HG03196 (cell line): ENCODE measurements around the gene ZIC3.
"Not testable (repeated sequence)": the region's sequence is repeated elsewhere in the genome, so short reads cannot be mapped to it uniquely, and the experiment has no call there.

Source experiments
- ATAC-seq: cut with Tn5 transposase; IDR thresholded peaks from one replicate; pipeline ENCODE4 v1.9.1; 2021; ENCODE audit not compliant: unreplicated experiment

Gene ZIC3

DNA sequence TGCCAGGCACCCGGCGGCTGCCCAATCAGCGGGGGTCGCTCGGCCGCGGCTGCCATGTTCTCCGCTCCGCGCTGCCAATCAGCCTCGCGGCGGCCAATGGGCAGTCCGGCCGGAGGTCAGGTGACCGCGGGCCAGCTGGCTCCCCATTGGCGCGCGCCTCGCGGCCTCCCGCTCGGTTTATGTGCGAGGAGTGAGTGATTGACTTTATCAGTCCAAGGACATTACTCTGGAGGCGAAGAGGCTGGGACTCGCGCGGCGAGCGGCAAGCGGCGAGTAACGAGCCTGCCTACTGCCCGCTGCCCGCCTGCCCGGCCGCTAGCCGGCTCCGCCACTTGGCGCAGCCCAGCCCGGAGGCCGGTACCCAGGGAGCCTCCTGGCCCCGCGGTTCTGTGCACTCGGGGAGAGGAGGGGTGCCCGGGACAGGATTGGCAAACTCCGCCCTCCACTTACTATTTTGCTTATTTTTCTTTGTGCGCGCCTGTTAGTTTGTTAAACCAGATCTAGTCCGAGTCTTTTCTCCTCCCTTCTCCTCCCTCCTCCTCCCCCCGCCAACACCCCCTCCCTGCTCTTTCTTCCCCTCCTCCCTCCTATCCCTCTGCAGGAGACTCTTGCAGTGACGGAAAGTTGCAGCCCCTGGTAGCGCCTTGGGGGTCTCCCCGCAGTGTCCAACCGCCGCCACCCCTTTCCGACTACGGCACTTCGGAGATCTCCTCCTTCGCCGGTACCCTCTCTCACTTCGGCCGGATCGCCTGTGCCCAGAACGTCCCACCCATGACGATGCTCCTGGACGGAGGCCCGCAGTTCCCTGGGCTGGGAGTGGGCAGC lies at the start of gene ZIC3:
Gene ZIC3, plus strand, starts transcription at position 207 of the 825 bp plus-strand sequence. Its CDS starts 565 bp downstream, at position 772.
- no peak for ATAC-seq

DNA sequence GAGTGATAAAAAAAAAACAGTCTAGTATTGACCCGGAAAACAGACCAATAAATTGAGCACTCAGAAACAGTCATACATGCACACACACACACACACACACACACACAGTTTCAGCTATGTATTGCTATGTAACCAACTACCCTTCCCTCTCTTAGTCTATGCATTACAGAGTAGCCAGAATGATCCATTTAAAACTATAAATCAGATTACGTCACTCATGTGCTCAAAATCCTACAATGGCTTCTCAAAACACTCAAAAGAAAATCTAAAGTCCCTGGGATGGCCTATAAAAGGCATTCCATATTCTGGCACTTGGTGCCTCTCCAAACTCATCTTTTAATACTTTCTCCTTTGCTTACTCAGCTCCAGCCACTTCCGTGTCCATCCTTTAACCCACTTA lies 46.5 kb upstream of the ZIC3 start:
- no peak for ATAC-seq

DNA sequence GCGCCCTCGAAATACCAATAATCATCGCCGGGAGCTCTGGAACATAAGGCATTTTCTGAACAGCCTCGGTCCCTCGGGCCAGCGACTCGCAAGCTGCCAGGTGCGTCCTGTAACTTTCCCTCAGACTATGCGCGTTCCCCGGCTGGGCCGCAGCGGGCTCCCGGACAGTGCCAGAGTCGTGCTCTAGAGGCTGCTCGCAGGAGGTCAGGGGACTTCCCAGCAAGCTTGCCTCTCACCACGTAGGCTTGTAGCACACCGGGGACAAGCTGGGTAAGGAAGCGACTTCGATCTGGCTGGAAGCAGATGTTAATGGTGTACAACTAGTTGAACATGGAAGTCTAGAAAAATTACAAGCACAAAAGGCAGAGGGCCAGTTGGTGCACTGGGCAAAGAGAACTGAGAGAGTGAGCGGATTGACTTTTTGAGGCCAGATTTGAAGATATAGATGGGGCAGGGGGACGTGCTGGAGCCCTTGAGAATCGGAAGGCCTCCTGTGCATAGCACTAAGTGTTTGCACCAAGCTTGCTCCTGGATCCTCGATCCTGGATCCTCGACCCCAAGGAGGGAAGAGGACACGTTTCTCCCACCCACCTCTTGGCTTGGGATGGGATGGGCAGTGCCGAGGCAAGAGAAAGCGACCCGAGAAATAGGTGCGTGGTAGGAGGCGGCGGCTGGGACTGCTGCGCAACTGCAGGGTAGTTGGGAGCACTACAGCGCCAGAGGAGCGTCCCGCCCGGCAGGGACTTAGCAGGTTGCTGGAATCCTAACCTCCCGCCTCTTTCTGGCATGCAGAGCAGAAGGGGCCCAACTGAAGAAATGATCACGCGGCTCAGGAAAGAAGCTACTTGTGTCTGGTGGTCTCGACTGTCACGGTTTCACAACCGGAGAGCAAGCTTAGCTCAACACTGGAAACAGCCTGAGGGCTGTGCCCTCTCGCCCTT lies 19.9 kb upstream of the ZIC3 start:
- ATAC-seq = no peak

DNA sequence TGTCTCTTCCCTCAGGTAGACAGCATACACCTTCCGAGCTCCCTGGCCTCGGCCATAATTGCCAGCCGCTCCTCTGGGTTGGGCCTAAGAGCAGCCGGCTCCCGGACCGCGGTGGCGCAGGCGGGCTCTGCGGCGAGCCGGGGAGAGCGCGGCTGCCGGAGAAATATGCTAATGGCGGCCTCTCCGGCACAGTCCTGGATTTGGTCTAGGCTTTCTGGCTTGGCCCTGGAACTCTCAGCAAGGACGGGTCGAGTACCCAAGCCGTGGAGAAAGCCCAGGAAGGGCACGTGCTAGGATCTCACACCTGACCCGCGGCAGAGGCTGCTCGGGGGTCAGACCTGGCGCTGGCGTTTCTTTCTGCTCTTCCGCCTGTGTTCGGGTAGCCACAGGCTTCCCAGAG lies 18.6 kb upstream of the ZIC3 start:
- ATAC-seq = no peak

DNA sequence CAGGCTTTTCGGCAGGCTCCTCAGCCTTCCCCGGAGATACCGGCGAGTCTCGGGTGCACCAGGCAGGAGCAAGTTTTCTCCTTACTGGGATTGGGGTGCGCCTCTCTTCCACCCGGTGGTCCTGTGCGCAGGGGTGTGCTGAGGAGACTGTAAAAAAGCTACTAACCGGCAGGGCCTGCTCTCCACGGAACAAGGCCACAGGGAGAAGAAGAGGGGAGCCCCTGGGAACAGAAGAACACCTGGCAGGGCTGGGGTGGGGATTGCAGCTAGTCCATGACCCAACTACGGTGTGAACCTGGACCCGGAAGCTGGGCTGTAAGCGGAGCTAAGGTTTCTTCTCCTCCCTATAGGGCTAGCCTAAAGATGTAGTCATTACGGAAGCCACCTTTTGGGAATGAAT lies 17.7 kb upstream of the ZIC3 start:
- no peak for ATAC-seq

DNA sequence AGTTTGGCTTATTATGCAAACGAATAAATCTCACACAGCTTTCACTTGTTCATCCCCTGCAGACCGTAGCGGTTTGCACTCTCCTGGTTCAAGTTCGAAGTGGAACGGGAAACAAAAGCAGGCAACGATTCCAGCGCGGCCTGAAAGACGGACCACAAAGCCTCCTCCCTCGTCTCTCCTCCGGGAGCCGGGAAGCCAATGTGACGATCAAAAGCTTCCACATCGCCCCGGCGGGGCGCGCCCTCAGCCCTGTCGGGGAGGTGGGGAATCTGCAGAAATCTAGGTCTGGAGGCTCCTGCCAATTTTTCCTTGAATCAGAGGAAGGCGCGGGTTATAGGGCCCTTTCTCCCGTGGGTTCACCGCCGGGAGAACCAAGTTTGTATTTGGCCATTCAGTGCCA lies 16.9 kb upstream of the ZIC3 start:
- no peak for ATAC-seq

DNA sequence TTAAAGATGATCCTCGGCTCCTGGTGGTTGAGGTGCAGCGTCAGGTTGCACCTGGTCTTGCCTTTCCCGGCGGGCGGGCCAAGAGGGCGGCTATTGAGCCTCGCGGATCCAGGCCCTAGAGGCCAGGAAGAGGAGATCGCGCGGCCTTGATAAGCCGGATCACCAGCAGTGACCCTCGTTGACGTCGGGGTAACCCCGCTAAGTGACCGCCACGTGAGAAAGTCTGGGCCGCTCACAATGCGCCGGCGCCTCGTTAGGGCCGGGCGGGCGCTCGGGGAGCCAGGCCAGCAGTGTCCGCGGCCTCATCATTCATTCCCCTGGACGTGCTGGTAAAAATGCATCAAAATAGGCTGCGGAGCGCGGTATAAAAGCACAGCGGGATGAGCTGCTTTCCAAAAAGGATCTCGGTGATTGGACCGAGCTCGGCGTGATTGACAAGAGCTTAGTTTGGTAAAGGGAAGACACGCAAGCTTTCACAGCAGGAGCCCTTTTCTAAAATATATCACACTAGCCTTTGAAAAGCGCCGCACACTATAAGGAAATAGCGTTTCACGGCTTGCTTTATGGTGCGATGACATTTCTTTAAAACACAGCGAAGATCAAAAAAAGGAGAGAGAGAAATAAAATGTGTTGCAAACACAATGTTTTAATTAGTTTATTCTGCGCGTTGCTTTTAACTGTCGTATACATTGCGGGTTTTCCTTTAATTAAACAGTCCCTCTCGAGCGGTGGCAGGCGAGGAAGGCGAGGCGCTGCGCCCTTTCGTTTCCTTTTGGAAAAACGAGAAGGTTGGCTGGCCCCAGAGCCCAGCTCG lies 15.9 kb upstream of the ZIC3 start:
- no peak for ATAC-seq

DNA sequence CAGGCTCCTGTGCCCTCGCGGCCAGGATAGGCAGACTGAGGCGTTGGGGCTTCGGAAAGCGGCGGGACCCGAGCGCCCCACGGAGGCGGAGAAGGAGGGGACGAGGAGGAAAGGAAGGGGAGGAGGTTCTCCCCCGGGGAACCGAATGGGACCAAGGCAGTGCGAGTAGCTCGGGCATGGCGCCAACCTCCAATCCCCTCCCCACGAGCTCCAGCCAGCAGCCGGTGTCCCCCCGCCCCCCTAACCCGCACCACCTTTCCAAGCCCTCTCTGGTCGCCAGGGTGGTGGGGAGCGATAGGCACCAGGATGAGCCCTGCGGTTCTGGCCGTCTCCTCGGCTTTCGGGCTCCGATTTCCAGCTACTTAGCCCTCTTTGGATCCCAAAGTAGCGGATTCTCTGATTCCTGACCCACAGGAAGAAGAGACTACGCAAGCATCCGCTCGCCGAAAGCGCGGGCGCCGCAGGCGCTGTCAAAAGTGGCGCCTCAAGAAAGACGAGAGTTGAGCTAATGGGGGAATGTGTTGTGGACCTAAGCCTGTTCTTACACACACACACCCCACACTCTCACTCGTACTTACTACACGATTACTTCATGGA lies 15.2 kb upstream of the ZIC3 start:
- ATAC-seq = no peak

DNA sequence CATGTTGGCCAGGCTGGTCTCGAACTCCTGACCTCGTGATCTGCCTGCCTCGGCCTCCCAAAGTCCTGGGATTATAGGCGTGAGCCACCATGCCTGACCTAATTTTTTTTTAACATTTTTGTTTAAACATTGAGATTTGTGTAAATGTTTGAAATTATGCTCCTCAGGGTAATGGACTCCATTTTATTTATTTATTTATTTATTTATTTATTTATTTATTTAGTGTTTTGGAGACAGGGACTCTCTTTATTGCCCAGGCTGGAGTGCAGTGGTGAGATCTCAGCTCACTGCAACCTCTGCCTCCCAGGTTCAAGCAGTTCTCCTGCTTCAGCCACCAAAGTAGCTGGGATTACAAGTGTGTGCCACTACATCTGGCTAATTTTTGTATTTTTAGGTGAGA lies 13.8 kb upstream of the ZIC3 start:
- not testable (repeated sequence) for ATAC-seq

DNA sequence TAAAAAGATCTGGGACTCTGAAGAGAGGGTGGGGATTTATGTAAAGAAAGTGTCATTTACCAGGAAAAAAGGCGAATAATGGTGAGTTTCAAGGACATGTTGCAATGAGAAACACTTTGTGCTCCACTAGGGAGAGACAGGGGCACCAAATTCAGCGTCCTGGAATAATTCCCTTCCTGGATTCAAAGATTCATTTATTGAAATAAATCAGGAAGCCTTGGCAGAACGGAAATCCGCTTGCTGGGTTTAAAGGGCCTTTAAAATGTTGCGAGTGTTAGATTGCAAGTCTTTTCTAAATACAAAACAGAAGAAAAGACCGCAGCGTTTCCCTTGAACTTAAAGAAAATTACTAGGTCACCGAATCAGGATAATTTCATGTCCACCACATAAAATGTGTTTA lies 3.8 kb upstream of the ZIC3 start:
- ATAC-seq = no peak

DNA sequence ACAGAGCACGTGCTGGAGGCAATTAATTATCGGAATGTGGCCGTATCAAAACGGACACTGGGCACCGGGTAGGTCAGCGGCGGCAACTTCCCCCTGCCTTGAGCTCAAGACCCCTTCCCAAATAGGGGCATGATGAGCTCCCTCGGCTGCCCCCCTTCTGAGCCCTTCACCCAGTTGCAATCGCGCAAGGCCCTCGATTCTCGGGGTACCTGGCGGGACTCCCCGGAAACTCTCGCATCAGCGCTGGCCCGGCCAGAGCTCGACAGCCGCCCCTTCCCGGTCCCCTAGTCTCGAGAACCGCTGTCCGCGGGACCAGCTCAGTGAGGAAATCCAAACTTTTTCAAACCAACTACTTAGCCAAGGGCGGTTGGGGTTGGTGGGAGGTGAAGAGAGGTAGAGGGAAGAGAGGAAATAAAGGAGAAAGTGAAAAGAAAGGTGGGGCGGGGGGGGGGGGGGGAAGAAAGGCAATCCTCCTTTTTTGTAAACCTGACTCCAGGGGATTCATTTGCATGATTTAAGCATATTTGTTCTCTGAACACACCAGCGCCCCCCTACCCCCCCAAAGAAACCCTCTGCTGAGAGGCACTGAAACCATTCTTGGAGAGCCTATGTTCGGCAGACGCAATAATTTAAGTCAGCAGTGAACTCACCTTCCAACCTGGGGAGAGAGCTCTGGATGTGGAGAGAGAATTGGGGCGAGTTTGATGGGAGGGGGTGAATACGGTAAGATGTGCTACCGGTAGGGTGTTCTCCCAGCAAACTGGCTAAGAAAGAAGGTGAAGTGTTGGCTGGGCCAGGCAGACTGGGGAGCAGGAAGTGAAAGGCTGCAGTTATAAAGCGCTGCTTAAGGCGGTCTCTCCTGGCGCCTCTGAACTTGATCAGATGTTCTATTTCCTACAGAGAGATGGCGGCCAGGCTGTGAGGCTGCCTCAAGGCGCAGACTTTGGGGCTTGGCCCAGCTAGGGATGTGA lies 2.0 kb upstream of the ZIC3 start:
- ATAC-seq = no peak

DNA sequence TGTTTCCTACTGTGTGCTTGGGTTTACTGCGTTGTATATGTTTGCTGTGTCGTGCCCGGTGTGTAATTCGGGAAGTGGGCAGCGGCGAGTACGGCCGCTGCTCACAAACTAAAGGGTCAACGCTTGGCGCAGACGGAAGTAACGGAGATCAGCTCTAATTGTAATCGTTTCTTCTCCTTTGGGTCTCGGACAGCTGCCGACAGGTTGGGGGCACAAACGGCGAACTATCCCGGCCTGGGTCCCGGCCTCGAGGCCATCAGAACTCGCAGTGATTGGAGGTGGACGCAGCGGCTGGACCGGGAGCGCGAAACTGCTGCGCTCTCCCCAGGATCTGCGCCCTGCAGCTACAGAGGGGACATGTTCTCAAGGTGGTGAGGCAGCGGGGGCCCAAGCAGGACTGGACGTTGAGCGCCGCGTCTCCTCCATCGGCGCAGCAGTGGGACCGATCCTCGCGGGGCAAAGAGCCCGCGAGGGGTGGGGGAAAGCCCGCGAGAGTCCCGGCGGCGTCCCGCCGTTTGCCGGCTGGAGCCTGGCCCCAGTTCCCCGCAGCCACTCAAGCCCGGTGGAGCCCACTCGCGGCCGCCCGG lies 516 bp upstream of the ZIC3 start:
- no peak for ATAC-seq

DNA sequence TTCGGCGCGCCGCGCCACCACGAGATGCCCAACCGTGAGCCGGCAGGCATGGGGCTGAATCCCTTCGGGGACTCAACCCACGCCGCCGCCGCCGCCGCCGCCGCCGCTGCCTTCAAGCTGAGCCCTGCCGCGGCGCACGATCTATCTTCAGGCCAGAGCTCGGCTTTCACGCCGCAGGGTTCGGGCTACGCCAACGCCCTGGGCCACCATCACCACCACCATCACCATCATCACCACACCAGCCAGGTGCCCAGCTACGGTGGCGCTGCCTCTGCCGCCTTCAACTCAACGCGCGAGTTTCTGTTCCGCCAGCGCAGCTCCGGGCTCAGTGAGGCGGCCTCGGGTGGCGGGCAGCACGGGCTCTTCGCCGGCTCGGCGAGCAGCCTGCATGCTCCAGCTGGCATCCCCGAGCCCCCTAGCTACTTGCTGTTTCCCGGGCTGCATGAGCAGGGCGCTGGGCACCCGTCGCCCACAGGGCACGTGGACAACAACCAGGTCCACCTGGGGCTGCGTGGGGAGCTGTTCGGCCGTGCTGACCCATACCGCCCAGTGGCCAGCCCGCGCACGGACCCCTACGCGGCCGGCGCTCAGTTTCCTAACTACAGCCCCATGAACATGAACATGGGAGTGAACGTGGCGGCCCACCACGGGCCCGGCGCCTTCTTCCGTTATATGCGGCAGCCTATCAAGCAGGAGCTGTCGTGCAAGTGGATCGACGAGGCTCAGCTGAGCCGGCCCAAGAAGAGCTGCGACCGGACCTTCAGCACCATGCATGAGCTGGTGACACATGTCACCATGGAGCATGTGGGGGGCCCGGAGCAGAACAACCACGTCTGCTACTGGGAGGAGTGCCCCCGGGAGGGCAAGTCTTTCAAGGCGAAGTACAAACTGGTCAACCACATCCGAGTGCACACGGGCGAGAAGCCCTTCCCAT lies 1.1 kb downstream of the ZIC3 start:
- no peak for ATAC-seq

DNA sequence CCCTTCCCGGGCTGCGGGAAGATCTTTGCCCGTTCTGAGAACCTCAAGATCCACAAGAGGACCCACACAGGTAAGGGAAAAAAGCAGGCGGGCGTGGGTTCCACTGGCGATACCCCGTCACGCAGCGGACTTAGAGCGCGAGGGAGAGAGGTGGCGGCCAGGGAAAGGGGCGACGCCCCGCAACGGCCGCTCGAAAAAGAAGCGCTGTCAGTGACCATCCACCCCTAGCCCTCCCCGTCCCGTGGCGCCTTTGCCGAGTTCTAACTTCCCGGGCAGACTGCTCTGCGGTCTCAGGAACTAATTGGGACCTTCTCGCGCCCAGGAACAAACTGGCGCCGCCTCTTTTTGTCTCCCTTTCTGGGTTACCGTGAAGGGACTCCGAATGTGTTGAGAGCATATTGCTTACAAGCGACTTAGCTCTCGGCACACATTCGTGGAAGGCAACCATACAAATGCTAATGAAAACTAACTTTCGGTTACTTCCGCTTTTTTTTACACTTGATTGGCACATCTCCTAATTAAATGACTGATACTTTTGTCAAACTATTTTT lies 1.8 kb downstream of the ZIC3 start:
- no peak for ATAC-seq

DNA sequence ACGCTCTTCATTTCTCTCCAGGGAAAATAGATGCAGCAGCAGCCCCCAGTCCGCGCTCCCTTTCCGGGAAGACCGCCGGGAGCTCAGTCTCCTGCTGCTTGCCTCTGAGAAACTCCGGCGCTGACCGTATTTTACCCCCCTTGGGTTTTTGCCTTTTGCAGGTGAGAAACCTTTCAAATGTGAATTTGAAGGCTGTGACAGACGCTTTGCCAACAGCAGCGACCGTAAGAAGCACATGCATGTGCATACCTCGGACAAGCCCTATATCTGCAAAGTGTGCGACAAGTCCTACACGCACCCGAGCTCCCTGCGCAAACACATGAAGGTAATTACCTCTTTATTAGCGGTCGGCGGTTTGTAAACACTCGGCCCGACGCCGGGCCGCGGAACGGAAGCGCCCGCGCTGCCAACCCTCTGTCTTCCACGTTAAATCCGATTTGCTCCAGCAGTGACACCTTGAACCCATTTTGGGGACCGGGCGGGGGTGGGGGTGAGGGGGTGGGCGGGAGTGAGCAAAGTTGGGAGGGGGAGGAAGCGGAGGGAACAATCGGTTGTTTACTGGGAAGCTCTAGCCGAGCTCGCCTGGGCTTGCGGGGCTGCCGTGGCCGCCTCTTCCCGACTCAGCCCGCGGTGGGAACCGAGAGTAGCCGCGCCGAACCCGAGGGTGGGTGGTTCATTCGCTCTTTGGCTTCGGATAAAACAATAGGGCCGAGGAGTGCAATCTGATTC lies 3.0 kb downstream of the ZIC3 start:
- no peak for ATAC-seq

DNA sequence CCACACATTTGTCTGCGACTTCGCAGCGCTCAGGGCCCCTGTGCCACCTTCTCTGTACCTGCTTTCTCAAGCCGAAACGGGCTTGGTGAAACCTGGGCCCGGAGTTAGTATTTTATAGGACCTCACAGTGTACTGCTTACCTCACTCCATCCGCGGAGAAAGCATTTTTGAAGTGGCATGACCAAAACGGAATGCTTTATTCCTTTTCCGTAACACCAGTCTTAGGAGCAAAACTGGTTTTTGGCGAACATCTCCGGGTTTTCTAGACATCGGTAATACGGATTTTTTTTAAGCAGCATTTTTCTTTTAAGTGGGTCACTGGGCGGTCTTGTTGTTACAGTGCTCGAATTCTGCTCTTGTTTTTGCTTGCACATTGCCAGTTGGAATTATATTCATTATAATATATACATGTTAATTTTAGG lies 3.6 kb downstream of the ZIC3 start:
- no peak for ATAC-seq
